ENCODE results near the gene CTR9.

The CTR9 gene

GRCh38 chr11:10786451-10786850, 35.4 kb downstream of the CTR9 start:
- H3K36me3 ChIP-seq (ENCODE audit: control insufficient read depth, low read length) = no peaks in the 10 kb centered on the region
- no peak overlapping the region for H3K4me2 ChIP-seq (ENCODE audit: low read length)
- no peaks in the 10 kb centered on the region for H3K9me2 ChIP-seq (replicated peaks; ENCODE audit: control insufficient read depth, low read length)
- H3K79me2 ChIP-seq (ENCODE audit: control insufficient read depth, low read length) = no peaks in the 10 kb centered on the region
- H3K4me3 ChIP-seq (ENCODE audit: low read length) = no peak overlapping the region
- H4K20me1 ChIP-seq (ENCODE audit: control insufficient read depth, insufficient read depth, low read depth, low read length) = no peaks in the 10 kb centered on the region
- H3F3A ChIP-seq (ENCODE audit: control insufficient read depth, insufficient read depth) = no peaks in the 10 kb centered on the region; the same call in 1 of the 2 replicates
- no peaks in the 10 kb centered on the region for H3K27me3 ChIP-seq (ENCODE audit: control insufficient read depth, low read length)
- H3K4me1 ChIP-seq (ENCODE audit: control insufficient read depth, low read length) = no peaks in the 10 kb centered on the region
- no peaks in the 10 kb centered on the region for H3K9me3 ChIP-seq (ENCODE audit: control insufficient read depth, insufficient read depth, low read length)
- no peak overlapping the region for H3K27ac ChIP-seq (ENCODE audit: low read depth, low read length)
- no peak for TF ChIP-seq EZH2phosphoT487 (IDR thresholded peaks at IDR 0.05; ENCODE audit: borderline replicate concordance, low read length)

- H3K27ac ChIP-seq (ENCODE audit: low read depth, low read length) = no peak overlapping the region
- peaks cover 35% of the 10 kb centered on the region for H3F3A ChIP-seq (ENCODE audit: control insufficient read depth, insufficient read depth)
- H3K36me3 ChIP-seq (ENCODE audit: control insufficient read depth, low read length) = peaks cover 19% of the 10 kb centered on the region
- peaks cover 5% of the 10 kb centered on the region; the same call in 1 of the 2 replicates for H3K27me3 ChIP-seq (ENCODE audit: control insufficient read depth, low read length)
- TF ChIP-seq CTCF (IDR thresholded peaks at IDR 0.05; ENCODE audit: low read depth, low read length, poor library complexity, severe bottlenecking) = peak; percentile 98
- TF ChIP-seq EZH2phosphoT487 (IDR thresholded peaks at IDR 0.05; ENCODE audit: borderline replicate concordance, low read length) = no peak
- H3K9me3 ChIP-seq (ENCODE audit: control insufficient read depth, insufficient read depth, low read length) = no peaks in the 10 kb centered on the region
- H3K4me3 ChIP-seq (ENCODE audit: low read length) = peak overlapping the region; percentile 51
- no peaks in the 10 kb centered on the region for H3K79me2 ChIP-seq (ENCODE audit: control insufficient read depth, low read length)
- H3K4me2 ChIP-seq (ENCODE audit: low read length) = peak overlapping the region; percentile 74
- H3K9me2 ChIP-seq (replicated peaks; ENCODE audit: control insufficient read depth, low read length) = no peaks in the 10 kb centered on the region
- H3K4me1 ChIP-seq (ENCODE audit: control insufficient read depth, low read length) = peaks cover 12% of the 10 kb centered on the region
- no peaks in the 10 kb centered on the region for H4K20me1 ChIP-seq (ENCODE audit: control insufficient read depth, insufficient read depth, low read depth, low read length)
These were observed 41.5 kb downstream of the CTR9 start for GRCh38 chr11:10792385-10793068.

GRCh38 chr11:10793470-10794255, 42.6 kb downstream of the CTR9 start:
- Histone ChIP-seq H3K4me3 (ENCODE audit: low read length) (no peak overlapping the region), H3K27me3 (ENCODE audit: control insufficient read depth, low read length) (peaks cover 5% of the 10 kb centered on the region; the same call in 1 of the 2 replicates), H3K4me2 (ENCODE audit: low read length) (no peak overlapping the region), H3K4me1 (ENCODE audit: control insufficient read depth, low read length) (peaks cover 12% of the 10 kb centered on the region), H4K20me1 (ENCODE audit: control insufficient read depth, insufficient read depth, low read depth, low read length) (no peaks in the 10 kb centered on the region), H3F3A (ENCODE audit: control insufficient read depth, insufficient read depth) (peaks cover 46% of the 10 kb centered on the region), H3K9me2 (replicated peaks; ENCODE audit: control insufficient read depth, low read length) (no peaks in the 10 kb centered on the region), H3K79me2 (ENCODE audit: control insufficient read depth, low read length) (no peaks in the 10 kb centered on the region), H3K27ac (ENCODE audit: low read depth, low read length) (no peak overlapping the region), H3K36me3 (ENCODE audit: control insufficient read depth, low read length) (peaks cover 29% of the 10 kb centered on the region), H3K9me3 (ENCODE audit: control insufficient read depth, insufficient read depth, low read length) (no peaks in the 10 kb centered on the region)
- TF ChIP-seq CTCF (IDR thresholded peaks at IDR 0.05; ENCODE audit: low read depth, low read length, poor library complexity, severe bottlenecking) = no peak
- TF ChIP-seq EZH2phosphoT487 (IDR thresholded peaks at IDR 0.05; ENCODE audit: borderline replicate concordance, low read length) = no peak

DNA sequence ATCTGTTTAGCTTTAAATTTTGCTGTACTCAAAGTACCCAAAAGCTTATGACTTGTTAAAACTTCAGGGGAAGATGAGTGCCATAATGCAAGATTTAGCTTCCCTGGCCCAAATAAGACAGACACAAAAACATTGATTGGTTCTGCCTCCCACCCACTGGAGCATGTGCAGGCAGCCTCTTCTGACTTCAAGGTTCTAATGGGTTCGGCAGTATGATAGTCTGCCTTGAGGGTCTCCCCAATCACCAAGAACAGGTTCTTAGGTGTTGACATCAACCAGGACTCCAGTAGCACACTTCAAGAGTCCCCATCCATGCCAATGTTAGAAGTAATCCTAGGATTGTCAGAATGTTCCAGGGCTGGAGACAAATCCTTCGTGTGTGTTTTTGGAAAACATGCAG, 45.1 kb downstream of the CTR9 start:
- H3K4me1 ChIP-seq (ENCODE audit: control insufficient read depth, low read length) = peaks cover 12% of the 10 kb centered on the region
- H3K4me3 ChIP-seq (ENCODE audit: low read length) = no peak overlapping the region
- no peak overlapping the region for H3K4me2 ChIP-seq (ENCODE audit: low read length)
- TF ChIP-seq CTCF (IDR thresholded peaks at IDR 0.05; ENCODE audit: low read depth, low read length, poor library complexity, severe bottlenecking) (no peak), EZH2phosphoT487 (IDR thresholded peaks at IDR 0.05; ENCODE audit: borderline replicate concordance, low read length) (no peak)
- H3K36me3 ChIP-seq (ENCODE audit: control insufficient read depth, low read length) = peaks cover 54% of the 10 kb centered on the region
- no peaks in the 10 kb centered on the region for H3K9me3 ChIP-seq (ENCODE audit: control insufficient read depth, insufficient read depth, low read length)
- peaks cover 72% of the 10 kb centered on the region for H3F3A ChIP-seq (ENCODE audit: control insufficient read depth, insufficient read depth)
- H3K79me2 ChIP-seq (ENCODE audit: control insufficient read depth, low read length) = no peaks in the 10 kb centered on the region
- H3K27me3 ChIP-seq (ENCODE audit: control insufficient read depth, low read length) = peaks cover 5% of the 10 kb centered on the region; the same call in 1 of the 2 replicates
- H4K20me1 ChIP-seq (ENCODE audit: control insufficient read depth, insufficient read depth, low read depth, low read length) = peaks cover 4% of the 10 kb centered on the region; the same call in 1 of the 2 replicates
- no peaks in the 10 kb centered on the region for H3K9me2 ChIP-seq (replicated peaks; ENCODE audit: control insufficient read depth, low read length)
- H3K27ac ChIP-seq (ENCODE audit: low read depth, low read length) = no peak overlapping the region

Data from DOHH2 (cell line).